Measurements from ENCODE around the gene FGF12. TPM values are rescaled to one million over a fixed set of nuclear protein-coding genes. Genes with fewer than 3 reads are reported as not detected.

FGF12 gene
- total and polyA plus RNA-seq, 2 of the 13 experiments (the other 11 are each of a cell fraction or from before 2014, with no cell fraction given) = 0.07 TPM; not detected in 1

- no TSS peak for BruUV-seq (replicated peaks)
- TF ChIP-seq E2F5 (CRISPR knock-in tag; conservative IDR thresholded peaks at IDR 0.05) (no peak), ZSCAN29 (CRISPR knock-in tag; conservative IDR thresholded peaks at IDR 0.05) (no peak), CHCHD3 (CRISPR knock-in tag; IDR thresholded peaks at IDR 0.05) (no peak), CENPT (CRISPR knock-in tag; IDR thresholded peaks at IDR 0.05; ENCODE audit: low read depth) (no peak), ZNF646 (CRISPR knock-in tag; IDR thresholded peaks at IDR 0.05) (no peak), TBX2 (CRISPR knock-in tag; IDR thresholded peaks at IDR 0.05; ENCODE audit: borderline replicate concordance) (no peak), ZNF281 (CRISPR knock-in tag; IDR thresholded peaks at IDR 0.05; ENCODE audit: borderline replicate concordance) (no peak), MLX (CRISPR knock-in tag; IDR thresholded peaks at IDR 0.05) (no peak), PLRG1 (conservative IDR thresholded peaks at IDR 0.05) (no peak), RORA (CRISPR knock-in tag; IDR thresholded peaks at IDR 0.05) (no peak), TAF15 (IDR thresholded peaks at IDR 0.05; ENCODE audit: low read depth, low read length, poor library complexity, severe bottlenecking) (no peak)
Measured at GRCh38 chr3:192273001-192273696, 454.2 kb downstream of the FGF12 start.

More at GRCh38 chr3:192273001-192273696, 454.2 kb downstream of the FGF12 start:
- ChIA-PET CTCF (ENCODE audit: low intra/inter-chr PET ratio, low total read pairs) (no interaction called here), POLR2A (no interaction called here)
- no peak for DNase-seq (ENCODE audit: low spot score)
- Histone ChIP-seq H3K4me3 (replicated peaks in 1 of 3; ENCODE audit: insufficient read depth in 1 of 3, low read depth in 2 of 3, low read length in 3 of 3) (no peak overlapping the region), H3K79me2 (ENCODE audit: insufficient read depth, low read length) (no peaks in the 10 kb centered on the region), H4K20me1 (ENCODE audit: insufficient read depth, low read length) (no peaks in the 10 kb centered on the region), H2AFZ (ENCODE audit: low read length) (no peak overlapping the region), H3K9me3 (ENCODE audit: low read length) (no peaks in the 10 kb centered on the region), H3K9ac (ENCODE audit: insufficient read depth, low read depth, low read length) (no peak overlapping the region), H3K4me2 (ENCODE audit: low read depth, low read length) (no peak overlapping the region), H3K27me3 (ENCODE audit: control insufficient read depth in 1 of 2, insufficient read depth in 2 of 2, low read length in 2 of 2) (no peaks in the 10 kb centered on the region), H3K27ac (ENCODE audit: extremely low read length, insufficient read depth, low read length) (no peak overlapping the region), H3K4me1 (ENCODE audit: insufficient read depth, low read length) (no peaks in the 10 kb centered on the region), H3K36me3 (replicated peaks in 1 of 2; ENCODE audit: control insufficient read depth in 1 of 2, insufficient read depth in 2 of 2, low read length in 2 of 2) (no peaks in the 10 kb centered on the region)
- no peak for ATAC-seq
- WGBS (ENCODE audit: low lambda C conversion rate) = 0% methylated on average over 3 of the region's 3 CpGs
- in situ Hi-C loops (cut with HindIII; ENCODE audit: extremely low pct_ligation_motif_present, low pct_unique_long_range_greater_than_20kb) (no loop called here), intact Hi-C loops (cut with micrococcal nuclease; ENCODE audit: unreplicated experiment) (no loop called here)
- FAIRE-seq = no peak

All from HepG2 (cell line).